Left lung (tissue), 10 donors: ENCODE results near the gene TUBB1. TPM values are rescaled to one million over a fixed set of nuclear protein-coding genes. Genes with fewer than 3 reads are reported as not detected.

Source experiments
- ATAC-seq: fragments of 200-7000 bp; cut with Tn5 transposase; one replicate; pipeline ENCODE4 v1.9.1; 2020; ENCODE audit warnings: moderate library complexity
- DNase-seq, 4 donors: peaks; one replicate each; pipeline ENCODE4 v3.0.0-alpha.2; 2013 to 2020
- H3K27ac ChIP-seq, 2 donors: fragments of 200-600 bp; sonication (generic) in 1 of 2; one replicate each; pipeline versions ENCODE4 v1.5.0 to v1.8.0; 2020 to 2021
- H3K27me3 ChIP-seq, 2 donors: fragments of 200-600 bp; sonication (generic) in 1 of 2; one replicate each; pipeline versions ENCODE4 v1.5.0 to v1.8.0; 2020 to 2021
- H3K36me3 ChIP-seq, 2 donors: fragments of 200-600 bp; sonication (generic) in 1 of 2; one replicate each; pipeline versions ENCODE4 v1.5.0 to v1.8.0; 2020 to 2021
- H3K4me1 ChIP-seq, 2 donors: fragments of 200-600 bp; one replicate each; pipeline ENCODE4 v1.8.0; 2021
- H3K4me3 ChIP-seq, 2 donors: fragments of 200-600 bp; sonication (generic) in 1 of 2; one replicate each; pipeline versions ENCODE4 v1.5.0 to v1.8.0; 2020 to 2021; ENCODE audit warnings: mild to moderate bottlenecking in 1 of 2
- H3K9me3 ChIP-seq, 2 donors: fragments of 200-600 bp; sonication (generic) in 1 of 2; one replicate each; pipeline versions ENCODE4 v1.5.0 to v1.8.0; 2020 to 2021
- CTCF ChIP-seq, 2 donors: fragments of 200-600 bp; sonication (generic) in 1 of 2; IDR thresholded peaks; one replicate each; pipeline versions ENCODE4 v1.5.0 to v1.8.0; 2021; ENCODE audit warnings: antibody characterized with exemption in 2 of 2
- intact Hi-C, 2 donors: fragments of 100-400 bp; cut with DNase I; formaldehyde crosslinking; loops; one replicate each; pipeline versions ENCODE4 v1.11.2 to v1.14.2; 2022
- polyA plus RNA-seq, 6 donors: library from polyadenylated mRNA; unstranded; fragments of 120-200 nt; gene quantifications; one replicate each; pipeline ENCODE4 v1.2.1, GENCODE V29; 2013; ENCODE audit not compliant: insufficient read length in 6 of 6
- total RNA-seq, 2 donors: library from RNA; stranded (reverse); fragmentation: NEBNext Ultra II Directional; extraction: Animal tissue kit (Norgen Biotek cat#: 25700); gene quantifications; one replicate each; pipeline ENCODE4 v1.2.1, GENCODE V29; 2021
- donor health status: DM: no; HTN: yes; CAD: no.
- donor health status: DM: no; HTN: no; CAD: no.

The TUBB1 gene
- total and polyA plus RNA-seq, 8 donors, result 2.0 to 5.7 (median 4.3) TPM

- H3K27ac ChIP-seq, result peak overlapping the region; percentile 84 to 97
- no peak for ATAC-seq
- peak overlapping the region in 1 of 2 donors; percentile 87 for H3K4me3 ChIP-seq
- peak in 1 of 4 donors; percentile 45 for DNase-seq
- H3K36me3 ChIP-seq, result peaks cover 0 to 51% of the 10 kb centered on the region in 2 donors
- peaks cover 20 to 61% of the 10 kb centered on the region in 2 donors for H3K4me1 ChIP-seq
- H3K27me3 ChIP-seq, result no peaks in the 10 kb centered on the region
- intact Hi-C loops, result no loop called here
- TF ChIP-seq CTCF (IDR thresholded peaks at IDR 0.05), result no peak
- H3K9me3 ChIP-seq, result no peaks in the 10 kb centered on the region
These were observed 15.3 kb upstream of the TUBB1 start for GRCh38 chr20:59003836-59004492.

- Histone ChIP-seq H3K4me3 (peak overlapping the region in 1 of 2 donors; percentile 87), H3K9me3 (no peaks in the 10 kb centered on the region), H3K27ac (peak overlapping the region; percentile 84 to 97), H3K27me3 (no peaks in the 10 kb centered on the region), H3K4me1 (peaks cover 20 to 65% of the 10 kb centered on the region in 2 donors), H3K36me3 (peaks cover 0 to 46% of the 10 kb centered on the region in 2 donors)
- intact Hi-C loops, result no loop called here
- ATAC-seq, result no peak
- no peak for TF ChIP-seq CTCF (IDR thresholded peaks at IDR 0.05)
- peak in 1 of 4 donors; percentile 91 for DNase-seq
These were observed 14.8 kb upstream of the TUBB1 start for GRCh38 chr20:59004493-59004762.

GRCh38 chr20:59004763-59005522, 14.3 kb upstream of the TUBB1 start:
- peak overlapping the region; percentile 84 to 97 for H3K27ac ChIP-seq
- peak; percentile 78 for ATAC-seq
- H3K4me1 ChIP-seq, result peaks cover 23 to 71% of the 10 kb centered on the region in 2 donors
- no peaks in the 10 kb centered on the region for H3K9me3 ChIP-seq
- peak in 2 of 4 donors; percentile 90 to 92 for DNase-seq
- TF ChIP-seq CTCF (IDR thresholded peaks at IDR 0.05), result no peak
- intact Hi-C loops, result no loop called here
- no peaks in the 10 kb centered on the region for H3K27me3 ChIP-seq
- peak overlapping the region; percentile 53 to 87 for H3K4me3 ChIP-seq
- peaks cover 0 to 41% of the 10 kb centered on the region in 2 donors for H3K36me3 ChIP-seq

GRCh38 chr20:59005523-59006166, 13.6 kb upstream of the TUBB1 start:
- TF ChIP-seq CTCF (IDR thresholded peaks at IDR 0.05), result no peak
- Histone ChIP-seq H3K4me3 (peak overlapping the region; percentile 53 to 87), H3K4me1 (peaks cover 30 to 77% of the 10 kb centered on the region in 2 donors), H3K9me3 (no peaks in the 10 kb centered on the region), H3K27me3 (no peaks in the 10 kb centered on the region), H3K27ac (peak overlapping the region; percentile 84 to 97), H3K36me3 (peaks cover 0 to 34% of the 10 kb centered on the region in 2 donors)
- intact Hi-C loops, result no loop called here
- ATAC-seq (no peak), DNase-seq (no peak)
